ENCODE data around the gene ABR.

ABR gene

DNA sequence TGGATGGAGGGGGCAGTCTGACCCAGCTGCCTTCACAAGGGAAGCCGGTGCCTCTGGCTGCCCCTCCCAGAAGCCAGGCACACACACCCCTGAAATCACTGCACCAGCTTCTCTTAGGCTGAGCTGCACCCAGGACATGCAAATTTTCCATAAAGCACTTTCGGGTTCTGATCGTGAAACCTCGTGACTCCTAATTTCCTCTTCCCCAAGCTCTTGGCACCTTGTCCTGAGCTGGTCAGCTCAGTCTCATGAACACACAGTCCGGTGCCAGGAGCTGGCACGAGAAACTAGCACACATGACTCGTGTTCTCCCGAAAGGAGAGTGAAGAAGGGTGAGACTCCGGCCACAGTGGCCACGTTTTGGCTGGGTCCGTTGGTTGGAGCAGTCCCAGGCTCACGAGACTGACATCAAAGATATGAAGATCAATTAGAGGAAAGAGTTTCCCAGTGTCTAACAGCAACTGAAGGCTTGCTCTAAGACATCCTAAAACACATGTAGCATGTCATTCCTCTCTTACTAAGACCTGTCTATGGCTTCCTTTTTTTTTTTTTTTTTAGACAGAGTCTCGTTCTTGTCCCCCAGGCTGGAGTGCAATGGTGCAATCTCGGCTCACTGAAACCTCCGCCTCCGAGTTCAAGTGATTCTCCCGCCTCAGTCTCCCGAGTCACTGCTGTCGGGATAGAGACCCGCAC, 9.2 kb upstream of the ABR start:
- H3K27ac ChIP-seq: no peak overlapping the region
- TF ChIP-seq CTCF (IDR thresholded peaks at IDR 0.05): no peak
- TF ChIP-seq ZFX (IDR thresholded peaks at IDR 0.05; ENCODE audit: borderline replicate concordance): no peak

DNA sequence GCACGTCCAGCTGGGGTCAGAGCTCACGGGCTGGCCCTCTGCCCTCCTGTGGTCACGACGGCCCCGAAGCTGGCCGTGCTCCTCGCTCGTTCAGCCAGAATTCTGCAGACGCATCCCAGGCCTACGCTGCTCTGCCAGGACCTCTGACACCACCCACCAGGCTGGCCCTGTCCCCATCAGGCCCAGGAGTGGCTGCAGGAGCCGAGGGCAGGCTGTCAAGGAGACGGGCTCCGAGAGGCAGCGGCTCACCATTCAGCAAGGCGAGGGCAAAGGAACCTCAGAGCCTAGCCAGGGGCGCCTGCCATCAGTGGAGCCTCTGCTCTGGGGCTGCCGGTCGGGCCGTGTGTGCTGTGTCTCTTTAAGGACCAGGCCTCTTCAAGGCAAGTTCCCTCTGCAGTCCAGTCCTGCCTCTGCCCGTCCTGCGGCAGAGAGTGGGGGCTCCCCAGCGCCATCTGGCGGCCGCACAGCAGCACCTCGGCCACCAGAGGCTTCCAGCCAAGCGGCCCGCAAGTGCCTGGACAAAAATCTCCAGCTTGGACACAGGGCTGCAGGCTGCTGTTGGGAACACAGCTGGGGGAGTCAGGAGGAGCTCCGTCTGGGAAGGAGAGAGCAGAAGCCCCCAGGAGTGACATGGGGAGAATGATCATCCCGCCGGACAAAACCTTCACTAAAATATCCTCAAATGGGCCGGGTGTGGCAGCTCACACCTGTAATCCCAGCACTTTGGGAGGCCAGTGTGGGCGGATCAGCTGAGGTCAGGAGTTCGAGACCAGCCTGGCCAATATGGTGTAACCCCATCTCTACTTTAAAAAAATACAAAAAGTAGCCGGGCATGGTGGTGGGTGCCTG, 7.4 kb upstream of the ABR start:
- no peak overlapping the region for H3K27ac ChIP-seq
- TF ChIP-seq ZFX (IDR thresholded peaks at IDR 0.05; ENCODE audit: borderline replicate concordance) (no peak), CTCF (IDR thresholded peaks at IDR 0.05) (peak; percentile 99)

DNA sequence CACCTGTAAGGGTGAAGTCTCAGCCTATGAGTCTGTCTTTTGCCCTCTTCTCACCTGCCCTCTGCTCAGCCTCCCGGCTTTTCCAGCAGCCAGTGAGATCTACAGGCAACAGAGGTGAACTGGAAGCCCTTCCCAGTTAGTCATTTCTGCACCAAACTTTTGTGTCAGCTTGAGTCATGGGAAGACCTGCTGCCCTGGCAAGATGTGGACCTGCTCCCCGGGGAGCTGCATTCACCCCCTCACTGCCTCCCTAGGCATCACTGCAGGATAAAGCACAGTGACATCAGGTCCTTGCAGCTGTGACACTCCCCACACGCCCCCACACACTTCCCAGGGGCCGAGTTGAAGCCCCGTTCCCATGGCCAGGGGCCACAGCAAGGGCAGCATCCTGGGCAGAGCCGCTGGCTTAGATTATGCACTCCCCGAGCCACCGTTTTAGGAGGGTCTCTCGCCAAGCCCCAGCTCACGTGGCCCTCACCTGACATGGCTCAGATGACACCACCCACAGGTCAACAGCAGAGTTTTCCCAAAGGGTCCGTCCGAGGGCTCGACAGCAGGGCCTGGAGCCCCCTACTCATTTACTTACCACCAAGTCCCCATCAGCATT, 6.5 kb upstream of the ABR start:
- H3K27ac ChIP-seq: no peak overlapping the region
- no peak for TF ChIP-seq CTCF (IDR thresholded peaks at IDR 0.05)

GRCh38 chr17:1183171-1183873, 3.5 kb upstream of the ABR start:
- H3K27ac ChIP-seq: no peak overlapping the region
- no peak for TF ChIP-seq CTCF (IDR thresholded peaks at IDR 0.05)
- TF ChIP-seq ZFX (IDR thresholded peaks at IDR 0.05; ENCODE audit: borderline replicate concordance): no peak

DNA sequence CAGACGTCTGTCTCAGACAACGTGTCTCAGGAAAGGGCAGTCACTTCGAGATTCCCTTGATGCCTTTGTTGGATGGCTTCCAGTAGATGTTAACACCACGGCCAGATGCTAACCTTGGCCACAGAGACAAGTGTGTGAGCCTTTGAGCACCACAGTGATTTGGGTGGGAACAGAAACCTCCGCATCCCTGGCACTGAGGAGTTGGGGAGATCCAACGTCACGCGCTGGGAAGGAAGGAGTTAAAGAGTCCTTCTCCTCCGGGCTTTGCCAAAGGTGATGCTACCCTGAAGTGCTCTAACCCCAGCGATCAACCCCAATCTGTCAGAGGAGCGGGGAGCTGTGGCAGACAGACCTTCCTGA, 3.0 kb upstream of the ABR start:
- TF ChIP-seq ZFX (IDR thresholded peaks at IDR 0.05; ENCODE audit: borderline replicate concordance) (no peak), CTCF (IDR thresholded peaks at IDR 0.05) (no peak)
- H3K27ac ChIP-seq: no peak overlapping the region

- no peak overlapping the region for H3K27ac ChIP-seq
- no peak for TF ChIP-seq CTCF (IDR thresholded peaks at IDR 0.05)
- no peak for TF ChIP-seq ZFX (IDR thresholded peaks at IDR 0.05; ENCODE audit: borderline replicate concordance)
Measured at GRCh38 chr17:1181753-1182137, 2.0 kb upstream of the ABR start.

Measured in 22Rv1 (cell line).